GM13976 (cell line): ENCODE measurements around the gene KCTD20.

Experiments
- DNase-seq: peaks from one replicate; pipeline ENCODE4 v3.0.0; 2012; ENCODE audit warnings: low spot score
- in situ Hi-C: fragments of 300-500 bp; cut with MboI; formaldehyde crosslinking; loops from one replicate; pipeline ENCODE4 v1.12.0; 2022; ENCODE audit warnings: low sequenced_read_pairs, mixed read lengths, inconsistent platforms; ENCODE audit not compliant: unreplicated experiment
- TF ChIP-seq, protein P1 (sequence below): IDR thresholded peaks from 2 replicates; pipeline ENCODE4 v1.5.1; 2012; ENCODE audit warnings: borderline replicate concordance, mild to moderate bottlenecking; ENCODE audit not compliant: insufficient read depth; ENCODE audit errors: extremely low read depth, missing control alignments, control extremely low read depth

The KCTD20 gene

DNA sequence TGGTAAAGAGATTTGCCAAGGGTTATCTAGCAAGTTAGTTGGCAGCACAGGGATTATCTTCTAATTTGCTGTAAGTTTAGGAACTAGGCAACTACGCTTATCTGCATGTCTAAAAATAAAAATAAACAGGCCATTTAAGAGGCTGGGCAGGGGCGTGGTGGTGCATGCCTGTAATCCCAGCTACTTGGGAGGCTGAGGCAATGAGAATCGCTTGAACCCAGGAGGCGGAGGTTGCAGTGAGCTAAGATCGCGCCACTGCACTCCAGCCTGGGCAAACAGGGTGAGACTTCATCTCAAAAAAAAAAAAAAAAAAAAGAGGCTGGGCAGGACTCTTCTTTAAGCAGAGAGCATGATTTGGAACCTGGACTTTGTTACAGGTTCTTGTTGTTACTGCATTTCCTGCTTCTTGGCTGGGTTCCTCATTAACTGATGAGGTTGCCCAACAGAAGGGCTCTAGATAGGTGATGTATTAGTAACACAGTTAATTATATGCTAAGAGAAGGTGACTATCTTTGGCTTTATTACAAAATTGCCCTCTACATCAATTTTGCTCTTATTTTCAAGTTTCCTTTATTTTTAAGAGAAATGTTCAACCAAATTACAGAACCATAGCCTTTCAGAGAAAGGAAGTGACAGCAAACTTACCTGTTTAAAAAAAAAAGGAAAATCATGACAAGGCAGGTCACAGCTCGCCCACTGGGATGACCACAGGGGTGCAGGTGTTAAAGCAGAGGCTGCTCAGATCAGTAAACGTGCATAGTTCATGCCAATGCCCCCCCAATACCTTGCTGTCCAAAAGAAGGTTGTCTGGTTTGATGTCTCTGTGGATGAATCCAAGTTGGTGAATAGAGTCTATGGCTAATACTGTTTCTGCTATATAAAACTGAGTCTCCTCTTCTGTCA lies 72.0 kb downstream of the KCTD20 start:
- in situ Hi-C loops: no loop called here
- DNase-seq: peak; percentile 24
- TF ChIP-seq, protein P1, sequence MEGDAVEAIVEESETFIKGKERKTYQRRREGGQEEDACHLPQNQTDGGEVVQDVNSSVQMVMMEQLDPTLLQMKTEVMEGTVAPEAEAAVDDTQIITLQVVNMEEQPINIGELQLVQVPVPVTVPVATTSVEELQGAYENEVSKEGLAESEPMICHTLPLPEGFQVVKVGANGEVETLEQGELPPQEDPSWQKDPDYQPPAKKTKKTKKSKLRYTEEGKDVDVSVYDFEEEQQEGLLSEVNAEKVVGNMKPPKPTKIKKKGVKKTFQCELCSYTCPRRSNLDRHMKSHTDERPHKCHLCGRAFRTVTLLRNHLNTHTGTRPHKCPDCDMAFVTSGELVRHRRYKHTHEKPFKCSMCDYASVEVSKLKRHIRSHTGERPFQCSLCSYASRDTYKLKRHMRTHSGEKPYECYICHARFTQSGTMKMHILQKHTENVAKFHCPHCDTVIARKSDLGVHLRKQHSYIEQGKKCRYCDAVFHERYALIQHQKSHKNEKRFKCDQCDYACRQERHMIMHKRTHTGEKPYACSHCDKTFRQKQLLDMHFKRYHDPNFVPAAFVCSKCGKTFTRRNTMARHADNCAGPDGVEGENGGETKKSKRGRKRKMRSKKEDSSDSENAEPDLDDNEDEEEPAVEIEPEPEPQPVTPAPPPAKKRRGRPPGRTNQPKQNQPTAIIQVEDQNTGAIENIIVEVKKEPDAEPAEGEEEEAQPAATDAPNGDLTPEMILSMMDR: no peak

DNA sequence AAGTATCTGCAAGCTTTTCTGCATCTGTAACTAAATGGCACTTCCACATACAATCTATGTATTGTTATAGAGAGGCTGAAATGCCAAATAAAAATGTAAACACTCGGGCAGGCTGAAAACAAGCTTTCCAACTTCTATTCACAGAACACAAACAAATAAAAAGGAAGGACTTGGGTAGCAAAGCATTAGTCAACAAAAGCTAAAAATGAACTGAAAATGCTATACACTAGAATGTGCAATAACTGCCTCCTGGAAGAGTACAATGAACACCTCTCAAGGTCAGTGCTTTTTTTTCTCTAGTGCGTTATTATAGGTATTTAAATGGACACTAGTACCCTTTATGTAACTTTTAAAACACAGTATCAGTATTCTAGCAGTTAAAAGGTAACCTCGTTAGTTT lies 73.0 kb downstream of the KCTD20 start:
- TF ChIP-seq, protein P1: no peak

DNA sequence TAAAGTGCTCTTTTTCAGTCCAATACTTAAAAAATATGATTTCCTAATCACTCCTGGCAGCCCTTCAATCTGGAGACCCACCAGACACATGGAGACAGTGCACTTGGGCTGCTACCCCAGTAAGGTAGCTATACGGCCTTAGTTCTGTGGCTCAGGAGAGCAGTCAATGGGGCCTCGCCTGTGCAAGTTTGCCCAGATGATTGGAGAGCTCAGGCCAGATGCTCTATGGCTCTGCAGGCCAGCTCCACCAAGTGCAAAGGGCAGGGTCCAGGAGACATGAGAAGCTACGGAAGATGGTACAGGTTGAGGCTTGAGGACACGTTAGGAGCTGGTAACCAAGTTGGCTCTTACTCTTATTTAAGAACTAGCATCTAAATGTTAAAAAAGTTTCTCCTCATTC lies 73.8 kb downstream of the KCTD20 start:
- in situ Hi-C loops: no loop called here
- TF ChIP-seq, protein P1: no peak
- no peak for DNase-seq

More for the DNA sequence above, 73.0 kb downstream of the KCTD20 start:
- DNase-seq: no peak
- in situ Hi-C loops: no loop called here

DNA sequence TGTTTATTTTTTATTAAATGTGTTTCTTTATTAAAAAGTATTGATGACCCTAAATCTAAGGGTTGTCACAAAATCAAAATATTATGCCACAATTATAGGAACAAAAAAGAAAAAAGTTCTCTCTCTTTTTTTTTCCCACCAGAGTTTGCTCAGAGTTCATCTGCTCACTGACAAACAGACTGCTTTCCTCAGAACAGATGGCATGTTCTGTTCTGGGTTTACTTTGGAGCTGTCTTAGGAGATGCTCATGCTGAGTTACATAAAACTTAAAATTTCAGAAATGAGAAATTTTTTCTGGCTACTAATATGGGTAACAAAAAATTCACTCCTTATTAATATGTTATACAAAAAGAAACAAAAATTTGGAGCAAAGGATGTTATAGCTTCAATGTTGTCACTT lies 74.2 kb downstream of the KCTD20 start:
- TF ChIP-seq, protein P1: no peak
- in situ Hi-C loops: no loop called here
- no peak for DNase-seq

- no peak for DNase-seq
- TF ChIP-seq, protein P1: no peak
- in situ Hi-C loops: no loop called here
Measured at GRCh38 chr6:36517408-36517807, 74.6 kb downstream of the KCTD20 start.

DNA sequence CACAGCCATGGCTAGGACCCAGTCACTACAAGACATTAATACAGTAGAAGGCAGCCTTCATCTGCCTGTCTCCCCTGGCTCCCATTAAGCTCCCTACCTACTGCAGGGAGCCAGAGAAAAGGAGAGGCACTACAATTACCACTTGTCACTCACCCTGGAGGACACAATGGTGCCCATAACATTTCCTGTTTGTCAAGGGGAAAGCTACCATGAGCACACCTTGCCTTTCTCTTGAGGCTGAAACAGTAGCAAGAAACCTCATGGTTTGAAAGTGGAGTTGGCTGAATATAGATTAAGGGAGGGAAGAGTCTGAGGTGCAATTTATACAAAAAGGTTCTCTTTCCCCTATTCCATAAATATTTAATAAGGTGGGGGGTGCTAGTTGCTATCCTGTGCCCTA lies 76.6 kb downstream of the KCTD20 start:
- in situ Hi-C loops: no loop called here
- DNase-seq: no peak
- TF ChIP-seq, protein P1: no peak

DNA sequence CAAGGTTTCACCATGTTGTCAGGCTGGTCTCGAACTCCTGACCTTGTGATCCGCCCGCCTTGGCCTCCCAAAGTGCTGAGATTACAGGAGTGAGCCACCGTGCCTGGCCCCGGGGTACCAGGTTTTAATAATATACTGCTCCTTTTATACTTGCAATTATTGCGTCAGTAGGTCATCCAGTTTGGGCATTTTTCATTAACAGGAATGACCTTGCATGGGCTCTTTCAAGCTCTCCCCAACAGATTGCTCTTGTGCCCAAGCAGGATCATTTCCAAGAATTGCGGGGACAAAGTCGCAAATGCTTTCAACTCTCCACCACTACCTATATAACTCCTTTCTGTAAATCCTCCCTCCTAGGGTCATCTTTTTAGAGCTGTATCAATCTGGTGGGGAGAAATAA lies 80.7 kb downstream of the KCTD20 start:
- TF ChIP-seq, protein P1: no peak
- in situ Hi-C loops: no loop called here
- no peak for DNase-seq
